Left ventricle myocardium superior (tissue), 1 donor: ENCODE data around the gene ADAMTS8. TPM values are rescaled to one million over a fixed set of nuclear protein-coding genes. Genes with fewer than 3 reads are reported as not detected.

Experiments used
- ATAC-seq: fragments of 200-7000 bp; cut with Tn5 transposase; one replicate; pipeline ENCODE4 v1.9.1; 2020; ENCODE audit warnings: mild to moderate bottlenecking, moderate library complexity
- DNase-seq: peaks from one replicate; pipeline ENCODE4 v3.0.0-alpha.2; 2020
- intact Hi-C: fragments of 100-400 bp; cut with micrococcal nuclease; formaldehyde crosslinking; loops from one replicate; pipeline ENCODE4 v1.11.0; 2022
- total RNA-seq: library from RNA; stranded (reverse); fragmentation: NEBNext Ultra II Directional; extraction: Animal tissue kit (Norgen Biotek cat#: 25700); gene quantifications from one replicate; pipeline ENCODE4 v1.2.1, GENCODE V29; 2021
- donor health status: DM: no; HTN: yes; CAD: no; lungs with severe emphysema.

The ADAMTS8 gene
- total RNA-seq, 1 donor from 2014 or later: 0.42 TPM

DNA sequence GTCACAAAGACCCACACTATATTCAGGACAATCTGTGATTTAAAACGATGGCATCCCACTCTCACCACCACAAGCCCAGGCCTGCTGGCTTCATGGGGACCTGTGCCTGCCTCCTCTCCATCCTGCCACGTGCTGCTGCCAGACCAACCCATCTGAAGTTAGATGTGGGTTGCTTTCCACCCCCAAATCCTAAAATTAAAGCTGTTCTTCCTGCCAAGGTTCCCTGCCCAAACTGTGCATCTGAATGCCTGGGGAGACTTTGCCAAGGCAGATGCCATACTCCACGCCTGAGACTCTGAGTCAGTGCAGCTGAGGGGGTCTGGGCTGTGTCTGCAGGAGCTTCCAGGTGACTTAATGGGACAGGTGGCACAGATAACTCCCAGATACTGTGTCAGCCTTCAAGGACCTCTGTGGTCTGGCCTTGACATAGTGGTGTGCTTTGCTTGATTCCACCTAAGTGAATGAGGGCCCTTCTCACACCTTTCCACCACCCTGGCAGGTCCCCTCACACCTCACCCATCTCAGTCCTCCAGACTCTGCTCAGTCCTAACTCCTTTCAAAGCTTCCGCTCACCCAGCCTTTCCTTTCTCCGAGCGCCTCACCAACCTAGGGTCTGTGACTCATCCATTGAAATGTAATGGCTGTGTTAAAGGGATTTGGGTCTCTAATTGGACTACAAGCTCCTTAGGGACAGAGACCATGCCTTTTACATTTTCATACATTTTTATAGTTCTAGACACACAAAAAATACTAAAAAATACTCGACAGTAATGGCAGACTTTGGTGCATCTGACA is 18.6 kb downstream of the ADAMTS8 start:
- intact Hi-C loops: no loop called here
- DNase-seq: no peak

DNA sequence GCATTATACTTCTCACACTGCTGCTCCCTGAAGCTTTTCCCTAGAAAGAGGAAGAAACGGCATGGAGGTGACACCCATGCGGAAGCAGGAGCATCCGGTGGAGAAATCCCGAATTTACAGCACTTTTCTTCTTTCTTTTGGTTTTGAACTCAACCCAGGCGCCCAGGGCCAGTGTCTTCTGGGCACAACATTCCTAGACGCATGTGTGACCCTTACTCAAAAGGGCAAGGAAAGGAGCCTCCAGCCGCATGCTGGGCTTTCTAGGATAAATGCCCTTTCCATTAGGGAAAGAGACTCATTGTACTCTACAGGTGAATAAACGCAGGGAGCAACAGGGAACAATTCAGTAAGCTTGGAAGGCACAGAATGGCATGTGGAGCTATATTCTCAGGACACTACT is 19.5 kb downstream of the ADAMTS8 start:
- no peak for ATAC-seq
- DNase-seq: no peak
- intact Hi-C loops: no loop called here

More for the DNA sequence above, 18.6 kb downstream of the ADAMTS8 start:
- ATAC-seq: no peak

DNA sequence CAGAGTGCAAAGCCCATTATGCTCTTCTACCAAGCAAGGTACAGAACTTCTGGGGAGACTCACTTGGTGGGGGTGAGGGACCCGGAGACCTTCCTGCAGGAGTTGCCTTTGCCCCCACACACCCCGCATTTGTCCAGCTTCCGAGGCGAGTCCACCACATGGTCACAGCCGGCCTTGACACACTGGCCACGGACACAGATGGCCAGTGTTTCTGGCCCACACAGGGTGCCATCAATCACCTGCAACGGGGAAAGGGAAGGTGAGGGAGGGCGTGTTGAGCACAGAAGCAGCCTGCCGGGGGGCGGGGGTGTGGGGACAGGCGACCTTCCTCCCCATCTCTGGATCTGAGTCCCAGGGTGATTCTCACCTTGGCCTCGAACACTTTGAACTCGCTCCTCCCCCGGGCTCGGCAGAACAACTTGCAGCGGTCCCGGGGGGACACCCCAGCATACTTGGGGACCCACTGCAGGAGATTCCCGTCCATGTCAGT is 20.0 kb downstream of the ADAMTS8 start:
- intact Hi-C loops: no loop called here
- no peak for DNase-seq

DNA sequence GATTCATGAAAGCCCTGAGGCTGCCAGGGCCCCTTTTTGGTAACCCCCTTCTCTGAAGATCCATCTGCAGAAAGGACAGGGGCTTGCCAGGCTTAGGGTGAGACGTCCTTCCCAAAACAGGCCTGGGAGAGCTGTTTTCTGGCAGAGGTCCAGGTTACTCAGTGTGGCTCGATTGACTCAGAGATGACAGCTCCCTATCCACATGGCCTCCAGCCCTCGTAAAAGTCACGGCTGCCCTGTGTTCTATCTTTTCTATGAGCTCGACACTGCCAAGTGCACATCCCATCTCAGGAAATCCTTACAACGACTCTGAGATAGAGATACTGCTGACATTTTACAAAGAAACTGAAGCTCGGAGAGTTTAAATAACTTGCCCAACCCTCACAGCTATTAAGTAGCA is 20.4 kb downstream of the ADAMTS8 start:
- DNase-seq: peak; percentile 50
- intact Hi-C loops: no loop called here
- ATAC-seq: peak; percentile 73

More for the DNA sequence above, 20.0 kb downstream of the ADAMTS8 start:
- ATAC-seq: no peak

DNA sequence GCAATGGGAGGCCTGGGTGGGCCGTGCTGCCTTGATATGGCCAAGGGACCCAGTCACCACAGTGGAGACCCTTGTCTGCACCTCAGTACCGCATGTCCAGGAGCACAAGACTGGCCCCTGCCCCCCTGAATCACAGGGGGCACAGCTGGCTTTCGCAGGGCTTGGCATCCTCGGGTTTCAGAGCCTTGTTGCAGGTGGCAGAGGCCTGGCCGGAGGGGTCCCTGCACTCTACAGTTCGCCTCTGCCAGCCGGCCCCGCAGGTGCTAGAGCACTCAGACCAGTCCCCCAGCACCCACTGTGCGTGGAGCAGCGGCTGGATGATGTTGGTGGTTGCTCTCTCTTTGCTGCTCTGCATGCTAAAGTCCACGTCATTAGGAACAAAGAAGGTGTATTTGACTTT is 23.0 kb downstream of the ADAMTS8 start:
- no peak for DNase-seq
- ATAC-seq: no peak

DNA sequence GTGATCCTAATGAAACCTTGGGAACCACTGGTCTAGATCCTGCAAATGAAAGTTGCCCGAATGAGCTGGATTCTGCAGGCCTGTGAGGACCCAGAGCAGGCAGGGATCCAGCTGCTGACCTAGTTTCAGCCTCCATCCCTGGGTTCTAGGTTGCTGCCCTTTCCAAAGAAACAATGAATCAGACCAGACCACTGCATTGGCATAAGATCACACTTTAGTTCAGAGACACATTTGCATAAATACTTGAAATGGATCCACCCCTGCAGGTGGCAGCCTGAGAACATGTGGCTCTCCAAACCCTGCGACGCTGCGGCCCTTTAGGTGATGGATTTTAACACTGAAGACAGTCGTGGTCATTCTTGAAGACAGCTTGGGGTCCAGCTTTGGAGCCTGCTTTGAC is 23.7 kb downstream of the ADAMTS8 start:
- no peak for ATAC-seq
- intact Hi-C loops: no loop called here
- no peak for DNase-seq

More for the DNA sequence above, 23.0 kb downstream of the ADAMTS8 start:
- intact Hi-C loops: no loop called here

DNA sequence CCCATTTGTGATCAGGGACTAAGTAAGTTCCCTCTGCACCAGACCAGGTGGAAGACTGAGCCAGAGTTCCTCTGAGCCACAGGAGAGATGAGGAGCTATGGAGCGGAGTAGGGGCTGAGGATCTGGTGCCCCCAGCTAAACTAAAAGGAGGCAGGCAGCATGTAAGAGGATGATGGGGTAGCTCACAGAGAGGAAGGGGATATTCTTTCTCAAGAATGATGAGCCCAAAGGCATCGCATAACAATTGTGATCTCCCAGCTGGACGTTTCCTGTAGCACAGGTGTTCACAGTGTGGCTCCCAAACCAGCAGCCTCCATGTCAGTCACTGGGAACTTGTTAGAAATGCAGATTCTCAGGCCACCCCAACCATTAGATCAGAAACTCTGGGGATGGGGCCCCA is 24.4 kb downstream of the ADAMTS8 start:
- ATAC-seq (no peak), DNase-seq (no peak)
- intact Hi-C loops: no loop called here

DNA sequence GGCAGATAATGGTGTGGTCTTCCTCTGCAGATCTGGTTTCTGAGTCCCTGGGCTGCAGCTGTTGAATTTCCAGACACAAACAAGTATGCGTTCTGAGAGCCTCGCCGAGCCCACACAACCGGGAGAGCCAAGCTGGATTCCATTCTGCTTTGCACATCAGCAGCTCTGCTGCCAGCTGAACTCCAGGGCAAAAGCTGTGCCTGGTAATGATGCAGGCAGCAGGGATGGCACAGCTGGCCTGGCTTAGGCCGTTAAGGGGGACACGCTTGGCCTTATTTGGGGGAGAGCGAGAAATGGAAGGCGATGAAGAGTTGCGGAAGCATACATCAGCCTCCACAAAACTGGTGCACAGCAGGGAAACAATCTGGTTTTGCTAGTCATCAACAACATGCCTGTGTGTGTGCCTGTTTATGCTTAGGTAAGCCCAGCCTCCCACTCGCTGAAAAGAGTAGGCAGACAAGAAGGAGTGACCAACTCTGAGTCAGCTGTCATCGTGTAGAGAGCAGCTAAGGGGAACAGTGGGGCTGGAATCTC is 25.1 kb downstream of the ADAMTS8 start:
- intact Hi-C loops: no loop called here
- ATAC-seq (peak; percentile 81), DNase-seq (peak; percentile 67)

DNA sequence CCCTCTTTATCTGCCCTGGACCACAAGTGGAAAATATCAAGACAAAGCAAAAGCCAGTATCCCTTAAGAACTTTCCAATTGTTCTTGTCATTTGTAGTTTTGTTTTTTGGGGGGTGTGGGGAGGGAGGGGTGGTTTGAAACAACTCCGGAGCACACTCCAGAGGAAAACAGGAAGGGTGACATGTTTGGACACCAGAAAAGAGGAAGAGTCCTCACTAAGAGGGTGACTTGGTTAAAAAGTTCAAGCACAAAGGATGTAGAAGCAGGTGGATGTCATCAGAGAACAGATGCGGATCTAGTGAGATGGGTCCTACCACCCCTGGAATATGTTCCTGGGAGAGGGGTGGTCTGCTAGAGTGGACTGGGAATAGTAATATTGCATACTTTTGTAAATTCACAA is 25.8 kb downstream of the ADAMTS8 start:
- intact Hi-C loops: no loop called here
- ATAC-seq (no peak), DNase-seq (no peak)

DNA sequence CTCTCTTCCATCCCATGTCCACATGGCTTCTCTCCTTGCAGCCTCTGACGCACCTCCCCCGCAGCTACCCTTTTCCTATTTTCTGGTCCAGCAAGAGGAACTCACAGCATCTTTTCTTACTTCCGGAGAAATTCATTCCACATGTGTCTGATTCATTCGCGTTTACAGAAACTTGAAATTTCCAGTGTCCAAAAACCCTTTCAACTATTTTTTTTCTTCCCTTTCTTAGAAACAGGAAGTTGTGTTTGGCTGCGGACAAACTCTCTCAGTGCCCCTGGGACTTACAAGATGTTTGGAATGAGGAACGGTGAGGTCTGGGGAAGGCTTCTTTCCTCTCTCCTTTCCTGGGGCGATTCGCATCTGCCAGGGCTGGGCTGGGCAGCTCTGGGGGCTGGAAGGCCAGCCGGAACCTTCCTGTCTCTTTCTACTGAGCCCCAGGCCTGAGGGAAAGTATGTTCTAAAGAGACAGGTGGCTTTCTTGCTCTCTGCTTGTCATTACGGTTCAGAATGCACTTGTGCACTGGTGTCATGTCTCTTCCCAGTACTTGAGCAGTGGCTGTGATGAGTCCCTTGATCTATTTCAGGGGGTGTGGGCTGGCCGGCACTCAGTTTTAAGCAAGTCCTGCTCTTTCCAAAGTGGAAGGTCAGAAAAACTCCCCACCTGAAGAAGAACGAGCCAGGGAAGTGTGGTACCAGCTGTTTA is 27.5 kb downstream of the ADAMTS8 start:
- ATAC-seq: peak; percentile 60
- intact Hi-C loops: no loop called here
- no peak for DNase-seq

DNA sequence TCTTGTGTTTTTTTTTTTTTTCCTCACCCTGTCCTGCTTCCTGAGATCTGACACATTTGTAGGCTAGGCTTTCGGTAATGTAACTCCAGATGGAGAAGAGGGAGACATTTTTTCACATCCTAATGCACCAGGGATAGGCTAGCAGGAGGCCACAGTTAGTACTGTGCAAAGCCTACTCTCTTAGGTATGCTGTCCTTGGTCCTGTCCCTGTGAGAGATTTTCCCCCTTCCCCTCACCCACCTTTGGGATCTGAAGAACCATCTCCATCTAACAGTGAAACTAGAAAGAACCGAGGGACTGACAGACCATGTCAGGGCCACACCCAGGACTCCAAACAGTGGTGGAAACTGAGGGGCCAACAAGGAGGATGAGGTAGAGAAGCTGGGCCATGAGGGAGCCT is 29.2 kb downstream of the ADAMTS8 start:
- no peak for DNase-seq
- no peak for ATAC-seq
- intact Hi-C loops: no loop called here

DNA sequence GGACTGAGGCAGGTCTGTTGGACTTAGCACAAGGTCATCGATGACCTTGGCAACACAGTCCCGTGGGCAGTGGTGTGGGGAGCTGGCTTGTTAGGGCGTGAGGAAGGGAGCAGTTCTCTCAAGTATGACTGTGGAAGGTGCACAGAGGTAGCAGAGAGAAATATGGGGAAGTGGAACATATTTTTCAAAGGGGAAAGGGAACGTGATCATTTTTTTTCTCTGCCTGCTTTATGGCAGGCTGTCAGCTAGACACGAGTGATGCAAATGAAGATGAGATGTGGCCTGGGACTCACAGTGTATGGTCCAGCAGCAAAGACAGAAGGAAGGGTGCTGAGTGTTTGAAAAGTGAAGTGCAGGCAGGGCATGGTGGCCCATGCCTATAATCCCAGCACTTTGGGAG is 30.6 kb downstream of the ADAMTS8 start:
- DNase-seq (no peak), ATAC-seq (no peak)
- intact Hi-C loops: no loop called here

DNA sequence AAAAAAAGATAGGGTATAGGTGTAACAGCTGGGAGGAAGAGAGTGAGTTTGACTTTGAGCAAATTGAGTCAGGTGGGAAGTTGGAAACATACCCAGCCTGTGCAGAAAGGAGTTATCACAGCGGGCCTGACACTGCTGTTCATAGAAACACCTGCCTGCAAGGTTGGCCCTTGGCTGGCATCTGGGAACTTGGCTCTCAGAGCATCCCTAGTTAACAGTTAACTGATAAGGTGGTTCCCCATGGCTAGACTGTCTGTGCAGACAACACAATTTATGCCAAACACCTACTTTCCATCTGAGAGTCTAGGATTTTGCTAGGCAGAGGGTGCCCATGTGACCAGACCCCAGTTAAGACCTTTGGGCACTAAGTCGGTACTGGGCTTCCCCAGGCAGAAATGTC is 31.4 kb downstream of the ADAMTS8 start:
- intact Hi-C loops: no loop called here
- DNase-seq (no peak), ATAC-seq (no peak)

DNA sequence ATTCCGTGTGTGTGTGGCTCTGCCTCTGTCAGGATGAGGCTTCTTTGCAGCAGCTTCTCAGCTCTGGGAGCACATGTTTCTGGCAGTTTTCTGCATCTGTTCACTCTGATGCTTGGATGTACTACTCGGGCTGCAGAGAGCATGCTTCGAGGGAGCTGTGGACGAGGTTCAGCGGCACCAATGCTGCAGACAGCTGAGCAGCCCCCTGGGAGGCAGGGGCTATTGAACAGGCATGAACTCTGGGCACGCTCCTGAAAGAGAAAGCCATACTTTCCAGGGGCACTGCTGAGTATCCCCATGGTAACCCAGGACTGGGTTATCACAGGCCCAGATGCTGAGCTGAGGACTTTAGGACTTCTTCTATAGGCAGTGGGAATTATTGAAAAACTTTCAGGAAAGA is 33.8 kb downstream of the ADAMTS8 start:
- no peak for ATAC-seq
- intact Hi-C loops: no loop called here
- no peak for DNase-seq

DNA sequence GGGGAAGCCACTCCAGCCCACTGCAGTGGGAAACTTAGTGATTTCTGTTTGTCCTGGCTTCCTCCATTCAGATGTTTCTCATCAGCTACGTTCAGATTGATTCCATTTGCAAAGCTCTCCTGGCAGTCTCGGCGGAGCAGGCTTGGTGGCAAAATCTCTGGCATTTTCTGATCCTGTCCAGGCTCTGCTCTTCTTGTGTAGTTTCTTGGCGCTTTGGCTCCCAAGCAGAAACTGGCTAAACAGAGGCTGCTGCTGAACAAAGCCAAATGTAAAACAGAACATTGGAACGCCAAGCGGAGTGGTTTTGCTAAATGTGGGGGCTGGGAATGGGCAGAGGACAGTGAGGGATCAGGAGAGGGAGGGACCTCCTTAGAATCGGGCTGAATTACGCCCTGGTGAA is 36.7 kb downstream of the ADAMTS8 start:
- intact Hi-C loops: no loop called here
- ATAC-seq (no peak), DNase-seq (no peak)

DNA sequence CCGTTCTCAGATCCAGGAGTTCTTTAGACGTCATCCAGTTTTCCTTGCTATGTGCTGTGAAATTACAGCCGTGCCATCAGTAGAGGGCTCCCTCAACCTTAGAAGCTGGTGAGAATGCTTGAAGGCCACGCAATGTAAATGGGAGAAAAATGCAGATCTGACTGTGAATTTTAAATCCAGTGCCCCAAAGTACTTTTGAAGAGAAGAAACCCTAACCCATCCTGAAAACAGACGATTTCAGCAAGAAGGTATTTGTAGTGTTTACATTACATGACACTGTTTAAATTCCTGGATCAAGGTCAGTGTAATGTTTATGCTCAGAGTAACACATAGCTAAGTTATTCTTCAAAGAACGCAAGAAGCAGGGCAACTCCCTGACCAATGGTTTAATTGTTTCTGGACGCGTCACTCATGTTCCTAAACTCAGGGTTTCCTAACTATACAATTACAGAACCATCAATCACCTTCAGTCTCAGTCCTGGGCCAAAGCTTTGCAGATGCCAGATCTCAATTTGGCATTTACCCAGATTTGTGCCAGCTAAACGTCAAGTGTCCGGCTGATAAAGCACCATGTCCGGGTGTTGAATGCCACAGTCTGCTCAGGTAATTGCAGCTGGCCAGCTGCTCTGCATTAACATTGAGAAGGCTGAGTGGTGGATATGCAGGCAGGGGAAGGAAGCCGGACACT is 38.2 kb downstream of the ADAMTS8 start:
- ATAC-seq (peak; percentile 75), DNase-seq (no peak)
- intact Hi-C loops: no loop called here

DNA sequence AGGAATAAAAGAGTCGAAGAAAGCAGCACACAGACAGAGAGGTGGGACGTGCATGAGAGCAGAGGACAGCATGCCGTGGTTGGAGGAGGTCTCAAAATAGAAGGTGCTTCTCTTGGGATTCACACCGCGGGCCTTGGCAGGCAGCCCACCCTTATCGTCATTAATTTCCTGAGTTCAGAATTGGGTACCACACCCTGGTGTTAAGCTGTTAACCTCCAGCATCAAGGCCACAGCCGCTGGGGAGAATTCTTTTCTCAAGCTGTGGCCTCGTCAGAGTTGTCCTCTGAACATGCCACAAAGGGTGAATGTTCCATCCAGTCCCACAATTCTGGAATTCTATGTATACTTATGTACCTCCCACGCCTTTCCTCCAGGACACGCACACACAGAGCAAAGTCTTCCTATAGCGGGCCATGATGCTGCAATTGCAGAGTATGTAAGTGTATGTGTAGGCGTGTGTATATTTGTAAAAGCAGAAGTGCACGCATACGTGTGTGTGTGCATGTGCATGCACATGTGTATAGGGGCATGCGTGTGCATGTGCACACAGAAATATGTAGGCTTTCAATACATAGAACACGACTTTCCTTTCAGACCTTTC is 39.0 kb downstream of the ADAMTS8 start:
- peak; percentile 77 for ATAC-seq
- peak; percentile 55 for DNase-seq
- intact Hi-C loops: no loop called here

DNA sequence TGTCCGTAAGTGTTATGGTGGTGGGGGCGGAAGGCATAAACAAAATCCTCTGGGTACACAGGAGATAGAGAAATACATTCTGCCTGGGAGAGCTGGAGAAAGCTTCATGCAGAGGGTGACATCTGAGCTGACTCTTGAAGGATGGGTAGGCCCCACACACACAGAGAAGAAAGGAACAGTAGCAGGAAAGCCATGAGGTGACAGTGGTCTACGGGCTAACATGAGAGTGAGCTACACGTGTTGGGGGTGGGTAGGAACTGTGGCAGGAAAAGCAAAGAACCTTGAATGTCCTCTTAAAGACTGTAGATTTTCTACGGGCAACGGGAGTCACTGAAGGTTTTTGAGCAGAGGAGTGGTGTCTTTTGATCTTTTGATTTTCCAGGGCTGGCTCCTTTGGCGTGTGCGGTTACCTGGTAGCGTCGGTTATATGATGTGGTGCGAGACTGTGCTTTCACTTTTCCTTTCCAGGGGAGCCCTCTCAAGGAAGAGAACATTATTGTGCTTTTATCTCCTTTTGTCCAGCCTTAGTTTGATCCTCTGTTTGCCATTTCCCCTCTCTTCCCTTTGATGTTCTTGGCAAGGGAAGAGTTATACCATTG is 39.7 kb downstream of the ADAMTS8 start:
- DNase-seq (no peak), ATAC-seq (no peak)
- intact Hi-C loops: no loop called here

DNA sequence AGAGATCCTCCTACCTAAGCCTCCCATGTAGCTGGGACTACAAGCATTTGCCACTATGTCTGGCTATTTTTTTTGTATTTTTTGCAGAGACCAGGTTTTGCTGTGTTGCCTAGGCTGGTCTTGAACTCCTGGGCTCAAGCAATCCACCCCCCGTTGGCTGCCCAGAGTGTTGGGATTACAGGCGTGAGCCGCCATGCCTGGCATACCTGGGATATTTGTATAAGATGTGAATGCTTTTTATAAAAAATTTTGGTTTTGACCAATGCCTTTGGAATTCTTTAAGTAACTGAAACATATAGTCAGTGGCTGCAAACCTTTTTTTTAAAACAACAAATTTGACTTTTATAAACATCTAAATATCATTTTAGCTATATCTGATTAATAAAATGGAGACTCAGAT is 42.4 kb downstream of the ADAMTS8 start:
- ATAC-seq (no peak), DNase-seq (no peak)
- intact Hi-C loops: no loop called here
